ENCODE data around the gene NTM.

DNA sequence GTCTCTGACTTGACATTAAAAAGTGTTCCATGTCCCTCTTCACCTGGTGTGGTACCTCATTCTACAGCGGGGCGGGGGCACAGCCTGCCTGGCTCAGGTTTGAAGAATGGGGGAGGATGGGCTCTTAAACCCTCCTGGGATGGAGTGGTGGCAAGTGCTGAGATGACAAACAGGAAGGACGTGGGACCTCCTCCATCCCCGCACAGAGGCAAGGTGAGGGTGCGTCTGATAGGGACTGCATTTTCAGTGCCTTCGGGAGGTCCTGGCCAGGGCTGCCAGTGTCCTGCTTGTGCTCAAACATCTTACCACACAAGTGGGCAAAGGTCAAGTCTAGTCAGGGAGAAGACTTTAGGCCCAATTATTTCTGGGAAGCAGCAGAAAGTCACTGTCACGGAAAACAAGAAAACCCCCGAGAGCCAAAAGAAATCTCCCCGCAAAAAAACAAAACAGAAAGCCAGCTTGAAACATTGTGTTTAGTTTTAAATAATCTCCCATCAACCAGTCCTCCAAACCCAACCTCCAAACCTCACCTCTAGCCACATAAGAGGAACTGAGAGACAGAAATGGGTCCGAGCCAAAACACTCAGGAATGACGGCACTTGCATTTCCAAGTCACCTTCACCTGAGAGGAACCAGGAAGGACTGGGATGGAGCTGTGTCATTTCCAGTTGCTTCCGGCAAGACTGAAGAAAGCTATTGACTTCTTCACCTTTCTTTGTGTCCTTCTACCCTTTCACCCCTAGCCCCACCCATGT lies 966.5 kb downstream of the NTM start:
- TF ChIP-seq, protein P1, sequence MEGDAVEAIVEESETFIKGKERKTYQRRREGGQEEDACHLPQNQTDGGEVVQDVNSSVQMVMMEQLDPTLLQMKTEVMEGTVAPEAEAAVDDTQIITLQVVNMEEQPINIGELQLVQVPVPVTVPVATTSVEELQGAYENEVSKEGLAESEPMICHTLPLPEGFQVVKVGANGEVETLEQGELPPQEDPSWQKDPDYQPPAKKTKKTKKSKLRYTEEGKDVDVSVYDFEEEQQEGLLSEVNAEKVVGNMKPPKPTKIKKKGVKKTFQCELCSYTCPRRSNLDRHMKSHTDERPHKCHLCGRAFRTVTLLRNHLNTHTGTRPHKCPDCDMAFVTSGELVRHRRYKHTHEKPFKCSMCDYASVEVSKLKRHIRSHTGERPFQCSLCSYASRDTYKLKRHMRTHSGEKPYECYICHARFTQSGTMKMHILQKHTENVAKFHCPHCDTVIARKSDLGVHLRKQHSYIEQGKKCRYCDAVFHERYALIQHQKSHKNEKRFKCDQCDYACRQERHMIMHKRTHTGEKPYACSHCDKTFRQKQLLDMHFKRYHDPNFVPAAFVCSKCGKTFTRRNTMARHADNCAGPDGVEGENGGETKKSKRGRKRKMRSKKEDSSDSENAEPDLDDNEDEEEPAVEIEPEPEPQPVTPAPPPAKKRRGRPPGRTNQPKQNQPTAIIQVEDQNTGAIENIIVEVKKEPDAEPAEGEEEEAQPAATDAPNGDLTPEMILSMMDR (IDR thresholded peaks at IDR 0.05; ENCODE audit: extremely low read depth in 1 of 2, insufficient read depth in 1 of 2, low read depth in 1 of 2, low read length in 2 of 2), result no peak
- TF ChIP-seq, protein P2, sequence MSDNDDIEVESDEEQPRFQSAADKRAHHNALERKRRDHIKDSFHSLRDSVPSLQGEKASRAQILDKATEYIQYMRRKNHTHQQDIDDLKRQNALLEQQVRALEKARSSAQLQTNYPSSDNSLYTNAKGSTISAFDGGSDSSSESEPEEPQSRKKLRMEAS (IDR thresholded peaks at IDR 0.05; ENCODE audit: insufficient read depth, insufficient read length), result no peak
- TF ChIP-seq EZH2 (IDR thresholded peaks at IDR 0.05; ENCODE audit: borderline replicate concordance, low read depth, low read length, severe bottlenecking), result no peak

Data from endothelial cell of umbilical vein (primary cell).